Umbilical cord (tissue), 2 donors: ENCODE data around the gene THY1. TPM values are rescaled to one million over a fixed set of nuclear protein-coding genes. Genes with fewer than 3 reads are reported as not detected.
A peak's percentile ranks its signal among the peaks of the same experiment; 100 is the strongest.
"Not testable (repeated sequence)": the region's sequence is repeated elsewhere in the genome, so short reads cannot be mapped to it uniquely, and the experiment has no call there.

Experiments used
- DNase-seq: peaks from one replicate; pipeline ENCODE4 v3.0.0-alpha.2; 2015; ENCODE audit warnings: low spot score
- total RNA-seq: library from RNA; depleted of rRNA; stranded (reverse); fragments of >200 nt; gene quantifications from one replicate; pipeline ENCODE4 v1.2.3, GENCODE V29; 2014; ENCODE audit warnings: low replicate concordance; ENCODE audit not compliant: insufficient read depth

The THY1 gene
- total RNA-seq, 1 donor from 2014 or later = 148 TPM

- peak; percentile 86 for DNase-seq
These were observed 22.9 kb upstream of the THY1 start for GRCh38 chr11:119445850-119446249.

- no peak for DNase-seq
These were observed 22.4 kb upstream of the THY1 start for GRCh38 chr11:119445379-119445778.

GRCh38 chr11:119441898-119442243 lies 18.9 kb upstream of the THY1 start:
- DNase-seq = no peak

GRCh38 chr11:119438599-119438998 lies 15.6 kb upstream of the THY1 start:
- no peak for DNase-seq

- DNase-seq = not testable (repeated sequence)
These were observed 14.5 kb upstream of the THY1 start for GRCh38 chr11:119437521-119437920.

- DNase-seq = no peak
These were observed 13.7 kb upstream of the THY1 start for GRCh38 chr11:119436711-119437110.

GRCh38 chr11:119436093-119436492 lies 13.1 kb upstream of the THY1 start:
- DNase-seq = no peak

- DNase-seq = no peak
These were observed 11.8 kb upstream of the THY1 start for GRCh38 chr11:119434591-119435330.

GRCh38 chr11:119433358-119433725 lies 10.4 kb upstream of the THY1 start:
- no peak for DNase-seq

- peak; percentile 78 for DNase-seq
These were observed 9.7 kb upstream of the THY1 start for GRCh38 chr11:119432484-119433357.

GRCh38 chr11:119431523-119431922 lies 8.6 kb upstream of the THY1 start:
- no peak for DNase-seq

- no peak for DNase-seq
These were observed 4.3 kb upstream of the THY1 start for GRCh38 chr11:119427279-119427678.

GRCh38 chr11:119426142-119426541 lies 3.2 kb upstream of the THY1 start:
- DNase-seq = no peak

- DNase-seq = peak; percentile 78
These were observed 1.8 kb upstream of the THY1 start for GRCh38 chr11:119424775-119425174.

- no peak for DNase-seq
These were observed 1.3 kb upstream of the THY1 start for GRCh38 chr11:119424276-119424675.

GRCh38 chr11:119423509-119424254 lies 710 bp upstream of the THY1 start:
- no peak for DNase-seq

- DNase-seq = peak; percentile 67
These were observed 797 bp downstream of the THY1 start for GRCh38 chr11:119421941-119422808.

- DNase-seq = no peak
These were observed 1.6 kb downstream of the THY1 start for GRCh38 chr11:119421351-119421750.

GRCh38 chr11:119420631-119421030 lies 2.3 kb downstream of the THY1 start:
- DNase-seq = no peak

- DNase-seq = no peak
These were observed 3.0 kb downstream of the THY1 start for GRCh38 chr11:119419834-119420492.

- DNase-seq = no peak
These were observed 3.7 kb downstream of the THY1 start for GRCh38 chr11:119419246-119419645.
